MM.1S (cell line): ENCODE data around the gene NMRK2.

Experiments used
- DNase-seq: peaks from one replicate; pipeline ENCODE4 v3.0.0-alpha.2; 2015
- H2AFZ ChIP-seq: fragments of 300-600 bp; sonication (generic); 2 replicates; pipeline ENCODE4 v1.6.0; 2016; ENCODE audit warnings: antibody characterized with exemption, low read length
- H3F3A ChIP-seq: fragments of 300-600 bp; sonication (generic); 2 replicates; pipeline ENCODE4 v1.6.1; 2016; ENCODE audit warnings: mild to moderate bottlenecking, antibody characterized with exemption, low read length, moderate library complexity, mixed read lengths; ENCODE audit not compliant: insufficient read depth
- H3K27ac ChIP-seq: fragments of 300-600 bp; sonication (generic); 2 replicates; pipeline ENCODE4 v1.5.1; 2016; ENCODE audit warnings: mild to moderate bottlenecking, low read length
- H3K27me3 ChIP-seq: fragments of 300-600 bp; sonication (generic); replicated peaks from 2 replicates; pipeline ENCODE4 v1.6.0; 2016; ENCODE audit warnings: low read length; ENCODE audit not compliant: insufficient read depth
- H3K36me3 ChIP-seq: fragments of 300-600 bp; sonication (generic); replicated peaks from 2 replicates; pipeline ENCODE4 v1.6.1; 2016; ENCODE audit warnings: mild to moderate bottlenecking, low read length, mixed read lengths; ENCODE audit not compliant: insufficient read depth
- H3K4me1 ChIP-seq: fragments of 300-600 bp; sonication (generic); 2 replicates; pipeline ENCODE4 v1.6.1; 2016; ENCODE audit warnings: low read length, mixed read lengths
- H3K4me2 ChIP-seq: fragments of 300-600 bp; sonication (generic); 2 replicates; pipeline ENCODE4 v1.6.0; 2016; ENCODE audit warnings: low read depth, low read length
- H3K4me3 ChIP-seq: fragments of 300-600 bp; sonication (generic); 2 replicates; pipeline ENCODE4 v1.5.1; 2016; ENCODE audit warnings: low read length, mixed read lengths
- H3K79me2 ChIP-seq: fragments of 300-600 bp; sonication (generic); 2 replicates; pipeline ENCODE4 v1.6.1; 2016; ENCODE audit warnings: mixed run types, low read length, mixed read lengths
- H3K9ac ChIP-seq: fragments of 300-600 bp; sonication (generic); 2 replicates; pipeline ENCODE4 v1.6.1; 2016; ENCODE audit warnings: low read length, mixed read lengths
- H3K9me2 ChIP-seq: fragments of 300-600 bp; sonication (generic); replicated peaks from 2 replicates; pipeline ENCODE4 v1.6.1; 2016; ENCODE audit warnings: mild to moderate bottlenecking, low read length, mixed read lengths; ENCODE audit not compliant: insufficient read depth
- H3K9me3 ChIP-seq: fragments of 300-600 bp; sonication (generic); replicated peaks from 2 replicates; pipeline ENCODE4 v1.6.1; 2016; ENCODE audit warnings: mild to moderate bottlenecking, low read length, mixed read lengths; ENCODE audit not compliant: insufficient read depth
- H4K20me1 ChIP-seq: fragments of 300-600 bp; sonication (generic); 2 replicates; pipeline ENCODE4 v1.6.1; 2016; ENCODE audit warnings: mild to moderate bottlenecking, low read length, moderate library complexity, mixed read lengths; ENCODE audit not compliant: insufficient read depth
- CTCF ChIP-seq: fragments of 300-600 bp; sonication (generic); IDR thresholded peaks from 2 replicates; pipeline ENCODE4 v1.5.1; 2016; ENCODE audit warnings: antibody characterized with exemption, low read length, mixed read lengths
- EZH2 ChIP-seq: fragments of 300-600 bp; sonication (generic); optimal IDR thresholded peaks from 2 replicates; pipeline ENCODE3; 2017; ENCODE audit warnings: low read depth, mild to moderate bottlenecking, antibody characterized with exemption, low read length, mixed read lengths
- EZH2phosphoT487 ChIP-seq: fragments of 300-600 bp; sonication (generic); IDR thresholded peaks from 2 replicates; pipeline ENCODE4 v1.6.1; 2018; ENCODE audit warnings: antibody characterized with exemption, low read length

The NMRK2 gene

DNA sequence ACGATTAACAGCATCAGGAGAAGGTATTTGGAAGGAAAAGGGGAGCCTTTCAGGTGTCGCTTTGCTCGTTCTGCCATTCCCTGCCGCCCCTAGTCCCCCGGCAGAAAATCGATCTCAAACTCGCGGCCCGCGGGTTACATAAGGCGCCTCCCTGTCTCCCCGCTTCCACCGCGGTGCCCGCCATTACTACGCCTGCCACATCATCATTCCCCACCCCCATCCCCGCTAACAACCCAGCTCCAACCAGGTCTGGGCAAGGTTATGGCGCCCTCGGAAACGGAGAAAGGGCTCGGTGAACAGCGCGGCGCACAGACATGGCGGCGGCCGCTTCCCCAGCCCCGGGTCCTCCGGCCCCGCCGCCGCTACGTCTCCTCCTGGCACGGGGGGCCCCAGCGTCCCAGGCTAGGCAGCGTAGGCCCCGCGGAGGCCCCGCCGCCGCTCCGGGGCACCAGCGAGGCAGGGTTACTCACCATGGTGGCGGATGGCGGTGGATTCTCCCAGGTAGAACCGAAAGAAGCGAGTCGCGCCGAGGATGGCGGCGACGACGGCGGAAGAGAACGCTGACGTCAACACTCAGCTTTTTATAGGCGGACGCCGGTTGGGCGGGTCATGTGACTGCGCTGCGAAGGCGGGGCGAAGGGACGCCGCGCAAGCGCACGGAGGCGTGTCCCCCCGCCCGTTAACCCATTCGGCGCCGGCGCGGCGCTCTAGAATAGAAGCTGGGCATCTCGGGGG, 52.2 kb downstream of the NMRK2 start, which contains the start of gene EEF2:
Gene EEF2 (minus strand): TSS at position 556 of the 735 bp plus-strand sequence. CDS start 83 bp downstream, at position 473.
- peaks cover 84% of the 10 kb centered on the region for H3F3A ChIP-seq
- H3K27me3 ChIP-seq: no peaks in the 10 kb centered on the region
- no peaks in the 10 kb centered on the region for H3K9me2 ChIP-seq
- H4K20me1 ChIP-seq: peaks cover 47% of the 10 kb centered on the region
- H2AFZ ChIP-seq: peak within 1 kb of the TSS; percentile 58
- TF ChIP-seq CTCF: no peak
- TF ChIP-seq EZH2phosphoT487: no peak
- TF ChIP-seq EZH2: no peak
- H3K79me2 ChIP-seq: peaks cover 53% of the 10 kb centered on the region
- no peaks in the 10 kb centered on the region for H3K9me3 ChIP-seq
- peak; percentile 95 for DNase-seq
- peak within 1 kb of the TSS; percentile 74 for H3K27ac ChIP-seq
- peak within 1 kb of the TSS; percentile 78 for H3K4me2 ChIP-seq
- H3K36me3 ChIP-seq: peaks cover 46% of the 10 kb centered on the region
- peak within 1 kb of the TSS; percentile 85 for H3K9ac ChIP-seq
- peaks cover 13% of the 10 kb centered on the region for H3K4me1 ChIP-seq
- peak within 1 kb of the TSS; percentile 88 for H3K4me3 ChIP-seq

DNA sequence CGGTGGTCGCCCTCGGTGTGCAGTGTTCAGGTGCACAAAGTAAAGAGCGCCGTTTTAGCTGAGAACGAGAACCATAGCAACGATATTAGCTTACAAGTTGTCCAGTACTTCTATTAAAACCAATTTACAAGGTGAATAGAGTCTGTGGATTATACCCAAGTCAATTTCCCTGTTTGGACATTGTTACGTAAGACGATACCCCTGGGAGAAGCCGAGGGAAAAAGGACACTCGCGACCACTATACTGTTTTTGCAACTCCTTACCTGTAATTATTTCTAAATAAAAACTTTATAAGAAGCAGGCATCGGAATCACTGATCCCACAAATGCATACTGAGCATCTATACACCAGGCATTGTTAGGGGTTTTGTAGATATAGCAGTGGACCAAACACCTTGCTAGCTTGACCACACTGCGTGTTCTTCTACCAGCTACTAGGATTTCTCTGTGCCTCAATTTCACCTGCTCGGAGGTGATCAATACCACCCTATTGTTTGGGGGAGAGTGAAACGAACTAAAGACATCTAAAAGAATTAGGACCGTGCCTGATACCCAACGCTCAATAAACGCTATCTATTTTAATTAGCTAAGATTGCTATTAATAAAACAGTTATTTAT, 52.9 kb downstream of the NMRK2 start:
- peak overlapping the region; percentile 59; the same call in 1 of the 2 replicates for H3K9ac ChIP-seq
- DNase-seq: no peak
- H2AFZ ChIP-seq: peak overlapping the region; percentile 58
- H4K20me1 ChIP-seq: peaks cover 40% of the 10 kb centered on the region
- no peaks in the 10 kb centered on the region for H3K9me3 ChIP-seq
- peak overlapping the region; percentile 74; the same call in 1 of the 2 replicates for H3K27ac ChIP-seq
- H3K79me2 ChIP-seq: peaks cover 46% of the 10 kb centered on the region
- H3K4me1 ChIP-seq: peaks cover 13% of the 10 kb centered on the region
- no peaks in the 10 kb centered on the region for H3K9me2 ChIP-seq
- H3K27me3 ChIP-seq: no peaks in the 10 kb centered on the region
- H3K4me3 ChIP-seq: peak overlapping the region; percentile 88
- H3K4me2 ChIP-seq: peak overlapping the region; percentile 78
- H3F3A ChIP-seq: peaks cover 79% of the 10 kb centered on the region
- TF ChIP-seq EZH2 (no peak), EZH2phosphoT487 (no peak), CTCF (no peak)
- H3K36me3 ChIP-seq: peaks cover 39% of the 10 kb centered on the region

- Histone ChIP-seq H3K9me2 (no peaks in the 10 kb centered on the region), H3F3A (peaks cover 72% of the 10 kb centered on the region), H4K20me1 (peaks cover 33% of the 10 kb centered on the region), H3K79me2 (peaks cover 39% of the 10 kb centered on the region), H3K36me3 (peaks cover 32% of the 10 kb centered on the region), H2AFZ (peak overlapping the region; percentile 58), H3K4me1 (peaks cover 13% of the 10 kb centered on the region), H3K4me3 (peak overlapping the region; percentile 88), H3K27me3 (no peaks in the 10 kb centered on the region), H3K9ac (peak overlapping the region; percentile 59), H3K4me2 (peak overlapping the region; percentile 78), H3K27ac (peak overlapping the region; percentile 74), H3K9me3 (no peaks in the 10 kb centered on the region)
- peak; percentile 93 for DNase-seq
- TF ChIP-seq CTCF: peak; percentile 76
- no peak for TF ChIP-seq EZH2phosphoT487
Measured at GRCh38 chr19:3986260-3987041, 53.6 kb downstream of the NMRK2 start.
